GM20000 (cell line): ENCODE measurements around the gene BBS2.

ENCODE experiments used
- DNase-seq: peaks from one replicate; pipeline ENCODE4 v3.0.0; 2012; ENCODE audit warnings: low spot score
- TF ChIP-seq, protein P1 (sequence below): IDR thresholded peaks from 2 replicates; pipeline ENCODE4 v1.5.1; 2012; ENCODE audit warnings: mild to moderate bottlenecking, control low read depth; ENCODE audit errors: extremely low read depth, missing control alignments

BBS2 gene

DNA sequence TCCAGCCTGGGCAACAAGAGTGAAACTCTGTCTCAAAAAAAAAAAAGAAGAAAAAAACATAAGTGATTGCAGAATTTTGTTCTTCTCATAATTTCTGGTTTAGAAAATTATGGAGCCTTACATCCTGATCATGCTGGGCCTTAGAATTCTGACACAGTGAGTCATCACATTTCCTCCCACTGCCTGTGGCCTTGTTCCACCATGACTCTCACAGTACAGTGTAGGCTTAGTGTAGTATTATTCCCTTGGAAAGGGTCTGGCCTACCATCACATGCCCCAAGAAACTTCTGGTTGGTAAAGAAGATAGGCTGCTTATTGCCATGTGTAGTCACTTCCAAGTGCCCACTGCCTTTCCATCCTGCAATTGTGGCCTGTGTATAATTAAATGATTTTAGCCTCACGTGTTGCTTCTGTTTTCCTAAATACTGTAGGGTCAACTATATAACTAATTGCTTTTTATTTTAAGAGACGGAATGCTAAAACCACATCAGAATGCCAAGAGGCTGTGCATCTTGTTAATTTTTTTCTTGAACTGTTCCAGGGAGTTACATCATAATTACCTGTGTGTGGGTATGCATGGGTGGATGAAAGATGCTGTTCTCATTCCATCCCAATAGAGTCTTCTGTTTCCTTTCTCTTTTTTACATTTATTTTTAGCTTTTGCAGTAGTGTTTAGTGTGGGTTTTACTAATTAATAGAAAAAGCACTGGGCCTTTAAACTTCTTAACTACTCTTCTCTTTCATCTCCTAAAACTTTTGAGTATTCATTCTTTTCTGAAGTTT lies 42.5 kb downstream of the BBS2 start:
- no peak for DNase-seq

DNA sequence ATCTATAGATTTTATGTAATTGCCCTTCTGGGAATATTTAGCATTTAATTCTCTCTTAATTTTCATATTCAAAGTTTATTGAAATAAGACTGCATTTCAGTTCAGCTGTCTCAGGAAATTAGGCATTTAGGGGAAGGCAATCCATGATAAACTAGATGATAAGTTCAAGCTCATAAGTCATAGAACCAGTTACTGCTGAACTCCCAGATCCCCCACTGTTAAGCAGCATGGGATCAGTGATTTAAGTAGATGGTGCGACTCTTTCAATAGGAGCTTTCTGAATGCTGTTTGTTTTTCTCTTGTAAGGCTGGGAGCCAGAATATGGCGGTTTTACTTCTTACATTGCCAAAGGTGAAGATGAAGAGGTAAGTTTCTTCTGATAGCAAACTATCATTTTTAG lies 44.6 kb downstream of the BBS2 start:
- TF ChIP-seq, protein P1, sequence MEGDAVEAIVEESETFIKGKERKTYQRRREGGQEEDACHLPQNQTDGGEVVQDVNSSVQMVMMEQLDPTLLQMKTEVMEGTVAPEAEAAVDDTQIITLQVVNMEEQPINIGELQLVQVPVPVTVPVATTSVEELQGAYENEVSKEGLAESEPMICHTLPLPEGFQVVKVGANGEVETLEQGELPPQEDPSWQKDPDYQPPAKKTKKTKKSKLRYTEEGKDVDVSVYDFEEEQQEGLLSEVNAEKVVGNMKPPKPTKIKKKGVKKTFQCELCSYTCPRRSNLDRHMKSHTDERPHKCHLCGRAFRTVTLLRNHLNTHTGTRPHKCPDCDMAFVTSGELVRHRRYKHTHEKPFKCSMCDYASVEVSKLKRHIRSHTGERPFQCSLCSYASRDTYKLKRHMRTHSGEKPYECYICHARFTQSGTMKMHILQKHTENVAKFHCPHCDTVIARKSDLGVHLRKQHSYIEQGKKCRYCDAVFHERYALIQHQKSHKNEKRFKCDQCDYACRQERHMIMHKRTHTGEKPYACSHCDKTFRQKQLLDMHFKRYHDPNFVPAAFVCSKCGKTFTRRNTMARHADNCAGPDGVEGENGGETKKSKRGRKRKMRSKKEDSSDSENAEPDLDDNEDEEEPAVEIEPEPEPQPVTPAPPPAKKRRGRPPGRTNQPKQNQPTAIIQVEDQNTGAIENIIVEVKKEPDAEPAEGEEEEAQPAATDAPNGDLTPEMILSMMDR = no peak

More for the DNA sequence above, 42.5 kb downstream of the BBS2 start:
- TF ChIP-seq, protein P1 = no peak

DNA sequence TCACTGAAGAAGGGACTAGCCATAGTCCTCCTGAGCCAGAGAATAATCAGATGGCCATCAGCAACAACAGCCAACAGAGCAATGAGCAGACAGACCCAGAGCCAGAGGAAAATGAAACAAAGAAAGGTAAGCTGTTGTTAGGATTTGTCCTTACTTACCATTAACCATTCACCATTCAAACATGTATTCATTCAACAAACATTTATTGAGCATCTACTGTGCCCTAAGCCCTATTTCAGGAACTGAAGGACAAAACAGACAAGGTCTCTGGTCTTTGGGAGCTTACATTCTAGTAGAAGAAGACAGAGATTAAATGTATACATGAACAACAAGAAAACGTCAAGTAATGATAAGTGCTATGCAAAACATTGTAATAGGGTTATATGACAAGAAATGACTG lies 49.2 kb downstream of the BBS2 start:
- TF ChIP-seq, protein P1 = no peak
- DNase-seq = no peak

More for the DNA sequence above, 44.6 kb downstream of the BBS2 start:
- DNase-seq = no peak

DNA sequence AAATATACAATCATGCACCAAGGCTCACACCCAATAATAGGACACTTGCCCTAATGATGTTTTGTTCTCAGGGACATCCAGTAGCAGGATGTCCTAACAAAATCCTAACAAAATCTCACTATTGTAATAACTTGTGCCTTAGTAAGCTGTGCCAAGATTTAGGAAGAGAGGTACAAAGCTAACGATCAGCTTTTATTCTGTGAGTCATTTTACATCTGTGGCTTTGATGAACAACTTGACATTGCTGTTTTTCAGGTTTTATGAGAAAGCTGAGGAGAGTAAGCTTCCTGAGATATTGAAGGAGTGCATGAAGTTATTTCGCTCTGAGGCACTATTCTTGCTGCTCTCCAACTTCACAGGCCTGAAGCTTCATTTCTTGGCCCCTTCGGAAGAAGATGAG lies 49.6 kb downstream of the BBS2 start:
- no peak for DNase-seq
- TF ChIP-seq, protein P1 = no peak

DNA sequence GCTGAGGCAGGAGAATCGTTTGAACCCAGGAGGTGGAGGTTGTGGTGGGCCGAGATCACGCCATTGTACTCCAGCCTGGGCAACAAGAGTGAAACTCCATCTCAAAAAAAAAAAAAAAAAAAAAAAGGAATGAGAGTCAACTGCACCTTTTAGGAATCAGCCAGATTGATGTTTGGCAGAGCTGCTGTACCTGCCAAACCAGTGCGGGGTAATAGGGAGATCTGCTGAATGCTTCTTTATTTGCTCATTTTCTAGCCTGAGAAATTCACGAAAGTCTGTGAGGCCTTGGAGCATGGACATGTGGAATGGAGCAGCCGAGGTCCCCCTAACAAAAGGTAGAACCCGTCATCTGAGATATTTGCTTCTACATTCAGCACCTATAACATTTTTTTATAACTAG lies 50.1 kb downstream of the BBS2 start:
- DNase-seq = no peak
- TF ChIP-seq, protein P1 = no peak

DNA sequence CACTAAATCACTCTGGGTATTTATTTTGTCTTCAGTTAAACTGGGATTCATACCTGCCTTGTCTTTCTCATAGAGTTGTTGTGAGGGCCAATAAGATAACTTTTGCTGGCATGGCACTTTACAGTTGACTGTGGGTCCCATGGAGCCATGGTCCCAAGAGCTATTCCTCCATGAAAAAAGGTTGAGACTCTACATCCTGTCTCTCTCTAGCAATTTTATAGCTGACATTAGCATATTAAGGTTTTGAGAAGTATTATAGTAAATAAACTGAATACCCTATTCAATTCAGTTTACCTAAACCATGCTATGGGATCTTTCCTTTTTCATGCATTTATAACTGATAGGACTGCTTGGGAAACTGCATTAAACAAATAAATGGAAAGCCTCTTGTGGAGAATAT lies 51.0 kb downstream of the BBS2 start:
- TF ChIP-seq, protein P1 = no peak
- no peak for DNase-seq

DNA sequence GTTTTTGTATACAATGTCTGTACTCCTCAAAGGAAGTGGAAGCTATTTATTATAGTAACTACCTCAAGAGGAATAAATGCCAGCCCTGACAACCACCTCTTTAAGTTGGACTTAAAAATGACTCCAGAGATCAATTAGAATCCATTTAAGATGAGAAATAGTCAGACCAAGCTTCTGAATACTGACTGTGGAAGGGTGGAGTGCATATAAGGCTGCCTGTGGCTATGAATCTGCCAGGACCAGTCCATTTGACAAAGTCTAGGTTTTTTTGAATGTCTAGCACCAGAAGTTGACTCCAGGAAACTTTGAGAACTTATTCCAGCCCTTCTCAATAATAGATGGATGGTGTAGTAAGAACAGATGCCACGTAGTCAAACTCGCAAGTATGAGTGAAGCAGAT lies 53.5 kb downstream of the BBS2 start:
- TF ChIP-seq, protein P1 = no peak
- DNase-seq = no peak
